ENCODE measurements around the gene TANC1. TPM values are rescaled to one million over a fixed set of nuclear protein-coding genes. Genes with fewer than 3 reads are reported as not detected.

The TANC1 gene
- total and polyA plus RNA-seq, 9 donors: 14.3 to 25.2 (median 20.1) TPM

DNA sequence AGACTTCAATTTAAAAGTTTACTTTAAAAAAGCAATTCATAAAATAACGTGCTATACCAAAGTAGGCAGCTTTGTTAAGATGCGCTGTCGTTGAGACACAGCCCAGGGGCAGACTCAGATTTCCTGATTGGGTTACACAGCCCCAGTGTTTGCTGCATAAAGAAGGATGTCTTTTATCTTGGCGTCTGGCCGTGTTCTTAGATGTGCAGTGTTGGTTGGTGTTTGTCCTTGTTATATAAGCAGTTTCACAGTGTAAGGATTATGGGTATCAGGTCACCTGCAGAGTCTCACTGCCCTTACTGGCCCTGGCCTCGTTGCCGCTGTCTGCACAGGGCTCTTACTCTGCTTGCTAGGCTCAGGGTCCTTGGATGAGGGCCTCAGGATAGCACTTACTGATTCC is 209.5 kb downstream of the TANC1 start:
- Histone ChIP-seq H3K4me3 (ENCODE audit: low read length) (no peak overlapping the region), H3K27ac (ENCODE audit: low read length) (no peak overlapping the region), H3K27me3 (ENCODE audit: control insufficient read depth, insufficient read depth, low read length) (no peaks in the 10 kb centered on the region), H3K4me1 (ENCODE audit: control insufficient read depth, insufficient read depth, low read length) (no peaks in the 10 kb centered on the region), H3K9me3 (replicated peaks; ENCODE audit: control insufficient read depth, low read depth, low read length) (no peaks in the 10 kb centered on the region), H3K36me3 (ENCODE audit: control insufficient read depth, insufficient read depth, low read length) (peaks cover 45% of the 10 kb centered on the region)
- no peak for DNase-seq
- WGBS (ENCODE audit: insufficient coverage): 60% methylated on average over 6 of the region's 7 CpGs

- Histone ChIP-seq H3K4me1 (ENCODE audit: control insufficient read depth, insufficient read depth, low read length) (no peaks in the 10 kb centered on the region), H3K9me3 (replicated peaks; ENCODE audit: control insufficient read depth, low read depth, low read length) (no peaks in the 10 kb centered on the region), H3K27ac (ENCODE audit: low read length) (no peak overlapping the region), H3K4me3 (ENCODE audit: low read length) (no peak overlapping the region), H3K36me3 (ENCODE audit: control insufficient read depth, insufficient read depth, low read length) (peaks cover 44% of the 10 kb centered on the region), H3K27me3 (ENCODE audit: control insufficient read depth, insufficient read depth, low read length) (no peaks in the 10 kb centered on the region)
- peak; percentile 46 for DNase-seq
- 78% methylated on average over 7 of the region's 8 CpGs for WGBS (ENCODE audit: insufficient coverage)
Observed at GRCh38 chr2:159179096-159179495, 210.7 kb downstream of the TANC1 start.

- Histone ChIP-seq H3K4me1 (ENCODE audit: control insufficient read depth, insufficient read depth, low read length) (no peaks in the 10 kb centered on the region), H3K27me3 (ENCODE audit: control insufficient read depth, insufficient read depth, low read length) (no peaks in the 10 kb centered on the region), H3K9me3 (replicated peaks; ENCODE audit: control insufficient read depth, low read depth, low read length) (no peaks in the 10 kb centered on the region), H3K4me3 (ENCODE audit: low read length) (no peak overlapping the region), H3K27ac (ENCODE audit: low read length) (no peak overlapping the region), H3K36me3 (ENCODE audit: control insufficient read depth, insufficient read depth, low read length) (peaks cover 41% of the 10 kb centered on the region)
- 66% methylated on average over 4 of the region's 4 CpGs for WGBS (ENCODE audit: insufficient coverage)
- DNase-seq: no peak
Observed at GRCh38 chr2:159179696-159180095, 211.3 kb downstream of the TANC1 start.

GRCh38 chr2:159183346-159183745 is 214.9 kb downstream of the TANC1 start:
- no peak for DNase-seq
- Histone ChIP-seq H3K36me3 (ENCODE audit: control insufficient read depth, insufficient read depth, low read length) (peaks cover 55% of the 10 kb centered on the region), H3K27ac (ENCODE audit: low read length) (no peak overlapping the region), H3K27me3 (ENCODE audit: control insufficient read depth, insufficient read depth, low read length) (no peaks in the 10 kb centered on the region), H3K9me3 (replicated peaks; ENCODE audit: control insufficient read depth, low read depth, low read length) (no peaks in the 10 kb centered on the region), H3K4me1 (ENCODE audit: control insufficient read depth, insufficient read depth, low read length) (no peaks in the 10 kb centered on the region), H3K4me3 (ENCODE audit: low read length) (no peak overlapping the region)
- WGBS (ENCODE audit: insufficient coverage): 79% methylated on average over 9 of the region's 9 CpGs

DNA sequence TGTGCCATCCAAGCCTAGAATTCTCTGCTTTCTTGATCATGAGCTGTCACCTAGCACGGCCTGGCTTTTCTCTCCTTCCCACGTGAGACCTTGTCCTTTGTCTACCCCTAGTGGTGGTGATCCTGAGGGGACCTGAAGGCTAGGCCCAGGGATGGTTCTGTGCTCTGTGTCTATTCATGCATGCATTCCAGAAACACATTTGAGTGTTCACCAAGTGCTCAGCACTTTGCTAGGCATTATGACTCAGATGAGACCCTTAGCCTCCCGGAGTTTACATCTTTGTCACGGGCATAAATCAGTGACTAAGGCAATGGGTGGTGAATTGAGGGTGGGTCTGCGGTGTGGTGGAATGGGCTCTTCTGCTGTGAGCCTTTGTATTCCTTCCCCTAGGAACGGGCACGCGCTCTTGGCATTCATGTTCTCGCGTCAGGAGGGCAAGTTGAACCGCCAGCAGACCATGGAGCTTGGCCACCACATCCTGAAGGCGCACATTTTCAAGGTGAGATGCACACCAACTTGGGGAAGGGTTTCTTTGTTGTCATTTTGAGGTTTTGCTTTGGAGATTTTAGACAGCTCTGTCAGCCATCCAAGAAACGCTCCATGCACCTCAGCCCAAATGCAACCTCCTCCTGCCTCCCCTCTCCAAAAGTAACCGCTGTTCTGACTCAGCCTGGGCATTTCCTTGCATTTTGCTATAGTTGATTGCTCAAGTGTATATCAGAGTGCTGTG is 217.1 kb downstream of the TANC1 start:
- DNase-seq: no peak
- Histone ChIP-seq H3K36me3 (ENCODE audit: control insufficient read depth, insufficient read depth, low read length) (peaks cover 42% of the 10 kb centered on the region), H3K4me1 (ENCODE audit: control insufficient read depth, insufficient read depth, low read length) (no peaks in the 10 kb centered on the region), H3K27me3 (ENCODE audit: control insufficient read depth, insufficient read depth, low read length) (no peaks in the 10 kb centered on the region), H3K9me3 (replicated peaks; ENCODE audit: control insufficient read depth, low read depth, low read length) (no peaks in the 10 kb centered on the region), H3K27ac (ENCODE audit: low read length) (no peak overlapping the region), H3K4me3 (ENCODE audit: low read length) (no peak overlapping the region)
- 88% methylated on average over 5 of the region's 14 CpGs for WGBS (ENCODE audit: insufficient coverage)

GRCh38 chr2:159186462-159186861 is 218.0 kb downstream of the TANC1 start:
- H3K4me1 ChIP-seq (ENCODE audit: control insufficient read depth, insufficient read depth, low read length): no peaks in the 10 kb centered on the region
- H3K4me3 ChIP-seq (ENCODE audit: low read length): no peak overlapping the region
- 85% methylated on average over 3 of the region's 4 CpGs for WGBS (ENCODE audit: insufficient coverage)
- no peak for DNase-seq
- peaks cover 42% of the 10 kb centered on the region for H3K36me3 ChIP-seq (ENCODE audit: control insufficient read depth, insufficient read depth, low read length)
- no peak overlapping the region for H3K27ac ChIP-seq (ENCODE audit: low read length)
- no peaks in the 10 kb centered on the region for H3K27me3 ChIP-seq (ENCODE audit: control insufficient read depth, insufficient read depth, low read length)
- H3K9me3 ChIP-seq (replicated peaks; ENCODE audit: control insufficient read depth, low read depth, low read length): no peaks in the 10 kb centered on the region

- no peak overlapping the region for H3K27ac ChIP-seq (ENCODE audit: low read length)
Observed at GRCh38 chr2:159187106-159187505, 218.7 kb downstream of the TANC1 start.

DNA sequence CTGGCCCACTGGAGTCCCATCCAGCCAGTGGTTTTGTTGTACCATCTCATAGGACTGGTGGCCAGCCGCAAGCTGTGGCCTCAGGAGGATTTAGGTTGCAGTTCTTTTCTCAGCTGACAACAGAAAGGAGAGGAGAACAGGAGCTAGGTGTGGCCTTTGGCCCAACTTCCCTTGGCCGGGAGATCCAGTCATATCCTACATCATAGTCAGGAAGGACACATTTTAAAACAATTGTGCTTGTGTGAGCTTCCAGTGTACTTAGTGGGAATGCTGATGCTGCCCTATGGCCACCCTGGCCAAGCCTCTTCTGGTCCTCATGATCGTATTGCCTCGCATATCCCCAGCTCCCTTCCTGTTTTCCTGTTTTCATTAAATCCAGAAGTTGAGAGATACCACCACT is 220.0 kb downstream of the TANC1 start:
- Histone ChIP-seq H3K27ac (ENCODE audit: low read length) (peak overlapping the region; percentile 8), H3K4me3 (ENCODE audit: low read length) (no peak overlapping the region), H3K9me3 (replicated peaks; ENCODE audit: control insufficient read depth, low read depth, low read length) (no peaks in the 10 kb centered on the region), H3K4me1 (ENCODE audit: control insufficient read depth, insufficient read depth, low read length) (no peaks in the 10 kb centered on the region), H3K36me3 (ENCODE audit: control insufficient read depth, insufficient read depth, low read length) (peaks cover 35% of the 10 kb centered on the region), H3K27me3 (ENCODE audit: control insufficient read depth, insufficient read depth, low read length) (no peaks in the 10 kb centered on the region)
- WGBS (ENCODE audit: insufficient coverage): no CpG with 5 or more reads among the region's 4 CpGs
- DNase-seq: no peak

More at GRCh38 chr2:159187106-159187505, 218.7 kb downstream of the TANC1 start:
- WGBS (ENCODE audit: insufficient coverage): 73% methylated on average over 6 of the region's 6 CpGs
- Histone ChIP-seq H3K27me3 (ENCODE audit: control insufficient read depth, insufficient read depth, low read length) (no peaks in the 10 kb centered on the region), H3K4me1 (ENCODE audit: control insufficient read depth, insufficient read depth, low read length) (no peaks in the 10 kb centered on the region), H3K4me3 (ENCODE audit: low read length) (no peak overlapping the region), H3K36me3 (ENCODE audit: control insufficient read depth, insufficient read depth, low read length) (peaks cover 39% of the 10 kb centered on the region), H3K9me3 (replicated peaks; ENCODE audit: control insufficient read depth, low read depth, low read length) (no peaks in the 10 kb centered on the region)
- DNase-seq: no peak

DNA sequence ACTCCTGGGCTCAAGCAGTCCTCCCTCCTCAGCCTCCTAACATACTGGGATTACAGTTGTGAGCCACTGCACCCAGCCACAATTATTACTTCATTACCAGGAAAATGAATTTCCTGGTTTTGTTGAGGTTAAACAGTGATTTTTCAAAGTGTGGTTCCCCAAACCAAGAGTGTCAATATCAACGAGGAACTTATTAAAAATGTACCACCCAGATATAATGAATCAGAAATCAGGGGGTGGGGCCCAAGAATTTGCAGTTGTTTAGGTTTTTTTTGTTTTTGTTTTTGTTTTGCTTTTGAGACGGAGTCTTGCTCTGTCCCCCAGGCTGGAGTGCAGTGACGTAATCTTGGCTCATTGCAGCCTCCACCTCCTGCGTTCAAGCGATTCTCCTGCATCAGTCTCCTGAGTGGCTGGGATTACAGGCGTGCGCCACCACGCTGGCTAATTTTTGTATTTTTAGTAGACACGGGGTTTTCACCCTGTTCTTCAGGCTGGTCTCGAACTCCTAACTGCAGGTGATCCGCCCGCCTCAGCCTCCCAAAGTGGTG is 224.0 kb downstream of the TANC1 start:
- DNase-seq: no peak
- no peak overlapping the region for H3K4me3 ChIP-seq (ENCODE audit: low read length)
- H3K27ac ChIP-seq (ENCODE audit: low read length): no peak overlapping the region
- H3K27me3 ChIP-seq (ENCODE audit: control insufficient read depth, insufficient read depth, low read length): no peaks in the 10 kb centered on the region
- 86% methylated on average over 4 of the region's 12 CpGs for WGBS (ENCODE audit: insufficient coverage)
- H3K36me3 ChIP-seq (ENCODE audit: control insufficient read depth, insufficient read depth, low read length): peaks cover 33% of the 10 kb centered on the region
- no peaks in the 10 kb centered on the region for H3K9me3 ChIP-seq (replicated peaks; ENCODE audit: control insufficient read depth, low read depth, low read length)
- H3K4me1 ChIP-seq (ENCODE audit: control insufficient read depth, insufficient read depth, low read length): peaks cover 30% of the 10 kb centered on the region

DNA sequence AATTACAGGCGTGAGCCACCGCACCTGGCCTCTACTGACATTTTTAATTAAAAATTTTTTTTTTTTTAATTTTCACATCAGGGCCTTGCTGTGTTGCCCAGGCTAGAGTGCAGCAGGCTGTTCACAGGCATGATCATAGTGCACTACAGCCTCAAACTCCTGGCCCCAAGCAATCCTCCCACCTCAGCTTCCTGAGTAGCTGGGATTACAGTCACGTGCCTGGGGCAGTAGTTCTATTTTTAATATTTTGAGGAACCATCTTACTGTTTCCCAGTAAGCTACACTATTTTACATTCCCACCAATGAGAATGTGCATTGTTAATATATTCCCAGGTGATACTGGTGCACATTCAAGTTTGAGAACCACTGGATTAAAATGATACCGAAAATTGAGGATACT is 225.4 kb downstream of the TANC1 start:
- peak overlapping the region; percentile 62 for H3K27ac ChIP-seq (ENCODE audit: low read length)
- WGBS (ENCODE audit: insufficient coverage): 100% methylated on average over 3 of the region's 4 CpGs
- H3K9me3 ChIP-seq (replicated peaks; ENCODE audit: control insufficient read depth, low read depth, low read length): no peaks in the 10 kb centered on the region
- no peak for DNase-seq
- peaks cover 38% of the 10 kb centered on the region for H3K36me3 ChIP-seq (ENCODE audit: control insufficient read depth, insufficient read depth, low read length)
- no peak overlapping the region for H3K4me3 ChIP-seq (ENCODE audit: low read length)
- H3K4me1 ChIP-seq (ENCODE audit: control insufficient read depth, insufficient read depth, low read length): peaks cover 30% of the 10 kb centered on the region
- no peaks in the 10 kb centered on the region for H3K27me3 ChIP-seq (ENCODE audit: control insufficient read depth, insufficient read depth, low read length)

All from muscle of leg (tissue), 11 donors.